SK-N-SH (cell line): Measurements from ENCODE around the gene ZNF648. TPM values are rescaled to one million over a fixed set of nuclear protein-coding genes. Genes with fewer than 3 reads are reported as not detected.
A peak's percentile ranks its signal among the peaks of the same experiment; 100 is the strongest.

Experiments
- CTCF ChIA-PET: fragments of 300-600, 350-600 bp; formaldehyde crosslinking; extraction: SDS; loops from one replicate; lab custom pipeline; 2021; lab: Yijun Ruan, JAX
- POLR2A ChIA-PET: fragments of 350-600 bp; sonication (Branson Sonifier 250); formaldehyde crosslinking; extraction: SDS; loops from one replicate; lab custom pipeline; 2020; ENCODE audit warnings: antibody characterized with exemption, inconsistent platforms; lab: Yijun Ruan, JAX
- DNase-seq: peaks from one replicate; pipeline ENCODE4 v3.0.0; 2012
- H2AFZ ChIP-seq: fragments of 200-600 bp; sonication (generic); 2 replicates; pipeline ENCODE4 v1.8.1; 2016; ENCODE audit warnings: antibody characterized with exemption, mild to moderate bottlenecking, low read depth
- H3F3A ChIP-seq: fragments of 200-600 bp; sonication (generic); replicated peaks from 2 replicates; pipeline ENCODE3; 2016; ENCODE audit warnings: antibody characterized with exemption, mild to moderate bottlenecking; ENCODE audit not compliant: insufficient read depth
- H3K27ac ChIP-seq, 2 experiments: fragments of 200-500 bp in 1 of 2; fragments of 200-600 bp in 1 of 2; sonication (Bioruptor generic) in 1 of 2; sonication (generic), shearing (Covaris generic) in 1 of 2; 2 replicates each; pipeline versions ENCODE4 v1.5.1 to v1.6.1; 2014 to 2016; ENCODE audit warnings: low read depth in 2 of 2, inconsistent platforms in 1 of 2, low read length in 1 of 2, mild to moderate bottlenecking in 1 of 2, mixed read lengths in 1 of 2
- H3K27me3 ChIP-seq: fragments of 200-600 bp; sonication (generic), shearing (Covaris generic); 2 replicates; pipeline ENCODE4 v1.6.1; 2016; ENCODE audit warnings: mixed run types; ENCODE audit not compliant: insufficient read depth
- H3K36me3 ChIP-seq, 2 experiments: fragments of 200-500 bp in 1 of 2; fragments of 200-600 bp in 1 of 2; sonication (Bioruptor generic) in 1 of 2; sonication (generic) in 1 of 2; replicated peaks in 1 of 2; 2 replicates each; pipeline versions ENCODE3 to v1.5.1; 2014 to 2016; ENCODE audit warnings: low read length in 1 of 2, mild to moderate bottlenecking in 1 of 2; ENCODE audit not compliant: insufficient read depth in 2 of 2, control insufficient read depth in 1 of 2
- H3K4me1 ChIP-seq, 2 experiments: fragments of 200-500 bp in 1 of 2; fragments of 200-600 bp in 1 of 2; sonication (Bioruptor generic) in 1 of 2; sonication (generic), shearing (Covaris generic) in 1 of 2; 2 replicates each; pipeline versions ENCODE4 v1.5.1 to v1.6.1; 2014 to 2016; ENCODE audit warnings: low read depth in 1 of 2, low read length in 1 of 2, mixed run types in 1 of 2; ENCODE audit not compliant: insufficient read depth in 2 of 2, control insufficient read depth in 1 of 2
- H3K4me2 ChIP-seq: fragments of 200-600 bp; sonication (generic), shearing (Covaris generic); 2 replicates; pipeline ENCODE4 v1.6.1; 2017; ENCODE audit warnings: mixed run types
- H3K4me3 ChIP-seq, 2 experiments: fragments of 200-500 bp in 1 of 2; fragments of 200-600 bp in 1 of 2; sonication (Bioruptor generic) in 1 of 2; sonication (generic), shearing (Covaris generic) in 1 of 2; 2 replicates each; pipeline versions ENCODE4 v1.5.1 to v1.8.1; 2014 to 2016; ENCODE audit warnings: low read depth in 2 of 2, inconsistent platforms in 1 of 2, low read length in 1 of 2, mild to moderate bottlenecking in 1 of 2, mixed read lengths in 1 of 2, moderate library complexity in 1 of 2
- H3K79me2 ChIP-seq: fragments of 200-600 bp; sonication (generic); 2 replicates; pipeline ENCODE4 v1.8.1; 2017; ENCODE audit warnings: mild to moderate bottlenecking; ENCODE audit not compliant: insufficient read depth
- H3K9ac ChIP-seq: fragments of 200-600 bp; sonication (generic); 2 replicates; pipeline ENCODE4 v1.6.1; 2017; ENCODE audit warnings: mixed run types
- H3K9me2 ChIP-seq: fragments of 200-600 bp; sonication (generic); 2 replicates; pipeline ENCODE4 v1.6.1; 2017; ENCODE audit warnings: mixed run types
- H3K9me3 ChIP-seq: fragments of 200-600 bp; sonication (generic); 2 replicates; pipeline ENCODE4 v1.6.1; 2017; ENCODE audit warnings: mixed run types, mild to moderate bottlenecking, moderate library complexity
- H4K20me1 ChIP-seq: fragments of 200-600 bp; sonication (generic); 2 replicates; pipeline ENCODE4 v1.6.1; 2017; ENCODE audit warnings: mild to moderate bottlenecking, mixed run types; ENCODE audit not compliant: insufficient read depth
- CTCF ChIP-seq: fragments of 200-600 bp; sonication (generic); IDR thresholded peaks from 2 replicates; pipeline ENCODE4 v1.6.1; 2017; ENCODE audit warnings: antibody characterized with exemption, mild to moderate bottlenecking, moderate library complexity
- ELF1 ChIP-seq: IDR thresholded peaks from 2 replicates; pipeline ENCODE4 v1.4.0; 2012
- EP300 ChIP-seq, 2 experiments: IDR thresholded peaks; 2 replicates each; pipeline versions ENCODE4 v1.4.0 to v1.6.1; 2012; ENCODE audit warnings: borderline replicate concordance in 1 of 2, low read depth in 1 of 2, low read length in 1 of 2
- FOSL2 ChIP-seq: IDR thresholded peaks from 2 replicates; pipeline ENCODE4 v1.4.0; 2012; ENCODE audit warnings: low read depth, mild to moderate bottlenecking, moderate library complexity, borderline replicate concordance
- FOXJ3 ChIP-seq: sonication (generic); formaldehyde crosslinking; IDR thresholded peaks from 2 replicates; pipeline ENCODE4 v1.5.1; 2020; ENCODE audit warnings: mild to moderate bottlenecking, missing genetic modification reagents
- GATA2 ChIP-seq: sonication (generic); formaldehyde crosslinking; IDR thresholded peaks from 2 replicates; pipeline ENCODE4 v1.5.0; 2020; ENCODE audit warnings: mild to moderate bottlenecking, missing genetic modification reagents
- NFIC ChIP-seq: IDR thresholded peaks from 2 replicates; pipeline ENCODE4 v1.4.0; 2012; ENCODE audit warnings: borderline replicate concordance
- PBX3 ChIP-seq: IDR thresholded peaks from 2 replicates; pipeline ENCODE4; 2012
- POLR2AphosphoS5 ChIP-seq: IDR thresholded peaks from 2 replicates; pipeline ENCODE4 v1.6.1; 2012; ENCODE audit warnings: low read depth, low read length
- RAD21 ChIP-seq: IDR thresholded peaks from 2 replicates; pipeline ENCODE4 v1.6.1; 2012; ENCODE audit warnings: mild to moderate bottlenecking, low read length
- RXRA ChIP-seq: IDR thresholded peaks from 2 replicates; pipeline ENCODE4 v1.4.0; 2012; ENCODE audit warnings: low read depth, mild to moderate bottlenecking, borderline replicate concordance
- TEAD4 ChIP-seq: IDR thresholded peaks from 2 replicates; pipeline ENCODE4 v1.4.0; 2012; ENCODE audit warnings: mild to moderate bottlenecking, borderline replicate concordance; ENCODE audit not compliant: insufficient read depth
- WGBS: methylation state at CpG from one replicate; pipeline ENCODE4 v1.1.6; 2017; ENCODE audit warnings: low lambda C conversion rate; 5-methylcytosine and 5-hydroxymethylcytosine counted together
- polyA plus RNA-seq, 3 experiments: library from polyadenylated mRNA; depleted of rRNA; stranded (reverse); fragments of >200 nt; gene quantifications; 2 replicates each; pipeline ENCODE4 v1.2.3, GENCODE V29; 2012

ZNF648 gene
- polyA plus RNA-seq, 1 of the 3 experiments (the other 2 are of a cell fraction), result not detected

- Histone ChIP-seq H3K4me1 (no peaks in the 10 kb centered on the region), H3K4me2 (no peak overlapping the region), H3K27ac (no peak overlapping the region)
- DNase-seq, result no peak
- CTCF ChIA-PET, result no interaction called here
- no peak for TF ChIP-seq TEAD4
- no peak for TF ChIP-seq NFIC
- no peak for TF ChIP-seq ELF1
- no peak for TF ChIP-seq RAD21
- no peak for TF ChIP-seq EP300 (IDR thresholded peaks at IDR 0.05; ENCODE audit: borderline replicate concordance in 1 of 2, low read depth in 1 of 2, low read length in 1 of 2)
- TF ChIP-seq RXRA, result no peak
- TF ChIP-seq POLR2AphosphoS5, result no peak
- no peak for TF ChIP-seq PBX3
- TF ChIP-seq FOSL2, result no peak
- TF ChIP-seq FOXJ3 (CRISPR knock-in tag), result no peak
- TF ChIP-seq, all 33 proteins: peak for 0
- POLR2A ChIA-PET, result no interaction called here
- 1% methylated on average over 2 of the region's 2 CpGs for WGBS
- Histone ChIP-seq H3K9me2 (no peaks in the 10 kb centered on the region; the same call in 1 of the 2 replicates), H3K79me2 (no peaks in the 10 kb centered on the region), H4K20me1 (no peaks in the 10 kb centered on the region), H3F3A (no peaks in the 10 kb centered on the region), H3K27me3 (no peaks in the 10 kb centered on the region), H3K4me3 (no peak overlapping the region), H3K9me3 (peaks cover 8% of the 10 kb centered on the region; the same call in 1 of the 2 replicates), H2AFZ (no peak overlapping the region), H3K36me3 (no peaks in the 10 kb centered on the region), H3K9ac (no peak overlapping the region)
Measured at GRCh38 chr1:182038220-182038619, 23.3 kb downstream of the ZNF648 start.

- POLR2A ChIA-PET, result no interaction called here
- no peak overlapping the region for H3K27ac ChIP-seq
- no peak overlapping the region for H2AFZ ChIP-seq
- peak; percentile 34; the same call in 1 of the 2 replicates for TF ChIP-seq CTCF
- TF ChIP-seq GATA2, result no peak
- H4K20me1 ChIP-seq, result no peaks in the 10 kb centered on the region
- H3K27me3 ChIP-seq, result no peaks in the 10 kb centered on the region
- H3K9me2 ChIP-seq, result no peaks in the 10 kb centered on the region
- no peaks in the 10 kb centered on the region for H3K36me3 ChIP-seq
- peaks cover 0 to 2% of the 10 kb centered on the region in 2 experiments; a peak in 1 of 4 replicates for H3K4me1 ChIP-seq
- no peak for DNase-seq
- H3K4me3 ChIP-seq, result no peak overlapping the region
- H3K79me2 ChIP-seq, result no peaks in the 10 kb centered on the region
- no peak overlapping the region for H3K9ac ChIP-seq
- CTCF ChIA-PET, result interaction anchor here (1.3 kb wide), 1 partner anchor 34 kb away, joined by 3 read pairs; no protein-coding TSS in a partner anchor
- no peaks in the 10 kb centered on the region for H3F3A ChIP-seq
- no peak overlapping the region for H3K4me2 ChIP-seq
- H3K9me3 ChIP-seq, result peaks cover 8% of the 10 kb centered on the region; the same call in 1 of the 2 replicates
- WGBS, result 22% methylated on average over 7 of the region's 7 CpGs
Measured at GRCh38 chr1:182035097-182035770, 26.3 kb downstream of the ZNF648 start.
